Coronary artery (tissue), 2 donors: Measurements from ENCODE around the gene KDM6A.
"Not testable (repeated sequence)": the region's sequence is repeated elsewhere in the genome, so short reads cannot be mapped to it uniquely, and the experiment has no call there.

Experiments
- DNase-seq: peaks from one replicate; pipeline ENCODE4 v3.0.0-alpha.2; 2017; ENCODE audit warnings: low spot score
- H3K27ac ChIP-seq, 2 donors: fragments of 200-600 bp; sonication (generic); one replicate each; pipeline ENCODE4 v1.5.1; 2016 to 2019
- H3K4me3 ChIP-seq: fragments of 200-600 bp; sonication (generic); 2 replicates; pipeline ENCODE4 v1.5.1; 2016; ENCODE audit warnings: mild to moderate bottlenecking, moderate library complexity
- TF ChIP-seq, protein P1 (sequence below): fragments of 200-600 bp; sonication (generic); IDR thresholded peaks from one replicate; pipeline ENCODE4 v1.5.1; 2019; ENCODE audit warnings: antibody characterized with exemption

KDM6A gene

DNA sequence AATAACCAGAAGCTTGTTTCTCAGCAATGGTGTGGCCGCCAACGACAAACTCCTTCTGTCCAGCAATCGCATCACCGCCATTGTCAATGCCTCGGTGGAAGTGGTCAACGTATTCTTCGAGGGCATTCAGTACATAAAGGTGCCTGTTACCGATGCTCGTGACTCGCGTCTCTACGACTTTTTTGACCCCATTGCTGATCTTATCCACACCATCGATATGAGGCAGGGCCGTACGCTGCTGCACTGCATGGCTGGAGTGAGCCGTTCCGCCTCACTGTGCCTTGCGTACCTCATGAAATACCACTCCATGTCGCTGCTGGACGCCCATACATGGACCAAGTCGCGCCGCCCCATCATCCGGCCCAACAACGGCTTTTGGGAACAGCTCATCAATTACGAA lies 28.8 kb upstream of the KDM6A start:
- TF ChIP-seq, protein P1, sequence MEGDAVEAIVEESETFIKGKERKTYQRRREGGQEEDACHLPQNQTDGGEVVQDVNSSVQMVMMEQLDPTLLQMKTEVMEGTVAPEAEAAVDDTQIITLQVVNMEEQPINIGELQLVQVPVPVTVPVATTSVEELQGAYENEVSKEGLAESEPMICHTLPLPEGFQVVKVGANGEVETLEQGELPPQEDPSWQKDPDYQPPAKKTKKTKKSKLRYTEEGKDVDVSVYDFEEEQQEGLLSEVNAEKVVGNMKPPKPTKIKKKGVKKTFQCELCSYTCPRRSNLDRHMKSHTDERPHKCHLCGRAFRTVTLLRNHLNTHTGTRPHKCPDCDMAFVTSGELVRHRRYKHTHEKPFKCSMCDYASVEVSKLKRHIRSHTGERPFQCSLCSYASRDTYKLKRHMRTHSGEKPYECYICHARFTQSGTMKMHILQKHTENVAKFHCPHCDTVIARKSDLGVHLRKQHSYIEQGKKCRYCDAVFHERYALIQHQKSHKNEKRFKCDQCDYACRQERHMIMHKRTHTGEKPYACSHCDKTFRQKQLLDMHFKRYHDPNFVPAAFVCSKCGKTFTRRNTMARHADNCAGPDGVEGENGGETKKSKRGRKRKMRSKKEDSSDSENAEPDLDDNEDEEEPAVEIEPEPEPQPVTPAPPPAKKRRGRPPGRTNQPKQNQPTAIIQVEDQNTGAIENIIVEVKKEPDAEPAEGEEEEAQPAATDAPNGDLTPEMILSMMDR, result no peak
- Histone ChIP-seq H3K27ac (no peak overlapping the region), H3K4me3 (no peak overlapping the region)
- DNase-seq, result no peak

DNA sequence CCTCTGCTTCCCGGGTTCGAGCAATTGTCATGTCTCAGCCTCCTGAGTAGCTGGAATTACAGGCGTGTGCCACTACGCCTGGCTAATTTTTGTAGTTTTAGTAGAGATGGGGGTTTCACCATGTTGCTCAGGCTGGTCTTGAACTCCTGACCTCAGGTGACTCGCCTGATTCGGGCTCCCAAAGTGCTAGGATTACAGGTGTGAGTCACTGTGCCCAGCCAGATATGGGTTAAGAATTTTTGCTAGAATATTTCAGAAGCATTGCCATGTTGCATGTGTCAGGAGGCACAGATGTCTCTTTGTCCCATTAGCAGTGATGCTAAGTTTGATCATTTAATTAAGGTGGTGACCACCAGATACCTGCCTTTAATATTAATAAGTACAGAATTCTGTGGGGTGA lies 22.1 kb upstream of the KDM6A start:
- not testable (repeated sequence) for H3K4me3 ChIP-seq, H3K27ac ChIP-seq, DNase-seq

DNA sequence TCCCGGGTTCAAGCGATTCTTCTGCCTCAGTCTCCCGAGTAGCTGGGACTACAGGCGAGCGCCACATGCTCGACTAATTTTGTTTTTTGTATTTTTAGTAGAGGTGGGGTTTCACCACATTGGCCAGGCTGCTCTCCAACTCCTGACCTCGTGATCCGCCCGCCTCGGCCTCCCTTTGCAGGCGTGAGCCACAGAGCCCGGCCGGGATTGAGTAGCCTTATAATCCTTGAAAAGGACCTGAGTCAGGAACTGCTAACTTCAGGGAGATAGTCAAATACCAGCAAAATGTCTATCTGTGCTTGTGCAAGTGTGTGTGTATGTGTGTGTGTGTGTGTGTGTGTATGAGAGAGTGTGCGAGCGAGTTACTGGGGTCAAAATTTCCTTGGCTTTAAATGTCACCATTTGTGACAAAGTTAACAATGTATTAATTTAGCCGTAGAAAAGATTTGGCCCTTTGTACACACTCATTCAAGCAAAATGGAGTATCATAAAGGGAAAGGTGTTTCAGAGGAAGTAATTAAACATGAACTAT lies 1.8 kb upstream of the KDM6A start:
- TF ChIP-seq, protein P1, result no peak
- Histone ChIP-seq H3K4me3 (peak overlapping the region; percentile 91), H3K27ac (no peak overlapping the region)
- no peak for DNase-seq

DNA sequence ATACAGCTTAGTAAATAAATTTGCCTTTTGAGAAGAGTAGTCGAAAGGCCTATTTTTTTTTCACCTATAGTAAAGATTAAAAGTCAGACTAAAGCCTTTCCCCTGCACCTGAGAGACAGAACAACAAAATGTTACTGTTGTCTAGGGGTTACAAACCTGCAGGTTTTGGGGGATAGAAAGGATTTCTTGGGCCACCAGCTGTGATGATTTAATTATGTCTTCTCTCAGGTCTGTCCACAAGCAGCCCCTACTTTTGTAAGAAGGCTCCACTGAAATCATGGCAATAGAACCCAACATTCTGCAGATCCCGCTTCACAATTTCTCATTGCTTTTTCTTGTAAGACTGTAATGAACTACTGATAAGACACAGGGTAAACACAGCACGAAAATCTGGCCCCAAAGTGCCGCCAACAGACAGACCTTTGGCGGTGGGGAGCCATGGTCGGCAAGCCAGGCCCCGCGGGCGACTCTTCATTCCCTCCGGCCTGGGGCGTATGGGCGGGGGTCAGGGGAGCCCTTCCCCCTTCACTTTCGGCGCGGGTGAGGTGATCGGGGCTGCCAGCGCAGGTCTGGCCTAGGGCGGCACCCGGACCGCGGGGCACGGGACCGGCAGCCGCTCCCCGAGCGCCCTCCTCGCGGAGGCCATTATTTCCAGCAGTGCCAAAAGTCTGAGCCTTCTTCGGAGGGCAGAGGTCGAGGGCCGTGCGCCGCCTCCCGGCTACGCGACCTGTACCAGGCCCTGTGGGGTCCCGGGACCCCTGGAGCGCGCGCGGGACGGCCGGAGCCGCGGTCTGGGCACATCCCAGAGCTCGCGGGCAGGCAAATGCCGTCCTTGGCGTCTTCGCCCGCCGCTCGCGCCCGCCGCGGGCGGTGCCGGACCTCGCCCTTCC lies 812 bp upstream of the KDM6A start:
- TF ChIP-seq, protein P1, result no peak
- peak; percentile 83 for DNase-seq

DNA sequence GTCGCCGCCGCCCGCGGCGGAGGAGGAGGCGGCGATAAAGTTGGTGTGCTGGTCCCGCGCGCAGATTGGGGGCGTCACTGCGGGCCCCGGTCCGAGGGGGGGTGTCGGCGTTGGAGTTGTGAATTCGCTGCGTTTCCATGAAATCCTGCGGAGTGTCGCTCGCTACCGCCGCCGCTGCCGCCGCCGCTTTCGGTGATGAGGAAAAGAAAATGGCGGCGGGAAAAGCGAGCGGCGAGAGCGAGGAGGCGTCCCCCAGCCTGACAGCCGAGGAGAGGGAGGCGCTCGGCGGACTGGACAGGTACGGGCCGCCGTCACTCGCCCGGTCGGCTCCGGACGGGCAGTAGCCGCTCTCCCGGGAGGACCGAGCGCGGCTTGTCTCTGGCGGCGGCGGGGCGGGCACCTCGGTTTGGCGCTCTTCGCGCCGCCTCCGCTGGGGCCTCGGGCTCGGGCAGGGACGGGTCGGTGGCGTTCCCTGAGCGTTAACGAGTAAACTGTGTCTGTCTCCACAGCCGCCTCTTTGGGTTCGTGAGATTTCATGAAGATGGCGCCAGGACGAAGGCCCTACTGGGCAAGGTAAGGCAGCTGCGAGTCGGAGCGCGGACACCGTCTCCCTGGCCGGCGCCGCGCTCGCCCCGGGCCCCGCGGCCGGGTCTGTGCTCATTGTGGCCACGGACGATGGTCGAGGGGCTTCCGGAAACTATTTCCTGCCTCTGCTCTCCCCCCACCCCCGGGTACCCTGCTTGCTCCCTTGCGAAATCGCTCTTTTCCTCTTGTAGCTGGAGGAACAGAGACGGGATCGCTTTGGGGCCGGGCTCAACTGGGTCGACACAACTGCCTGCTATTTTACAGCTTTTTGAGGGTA lies 658 bp downstream of the KDM6A start:
- peak overlapping the region; percentile 91 for H3K4me3 ChIP-seq
- peak overlapping the region; percentile 98 to 100 for H3K27ac ChIP-seq
- DNase-seq, result peak; percentile 78
- TF ChIP-seq, protein P1, result no peak

More for the DNA sequence above, 812 bp upstream of the KDM6A start:
- Histone ChIP-seq H3K4me3 (peak overlapping the region; percentile 91), H3K27ac (peak overlapping the region; percentile 98 to 100)

DNA sequence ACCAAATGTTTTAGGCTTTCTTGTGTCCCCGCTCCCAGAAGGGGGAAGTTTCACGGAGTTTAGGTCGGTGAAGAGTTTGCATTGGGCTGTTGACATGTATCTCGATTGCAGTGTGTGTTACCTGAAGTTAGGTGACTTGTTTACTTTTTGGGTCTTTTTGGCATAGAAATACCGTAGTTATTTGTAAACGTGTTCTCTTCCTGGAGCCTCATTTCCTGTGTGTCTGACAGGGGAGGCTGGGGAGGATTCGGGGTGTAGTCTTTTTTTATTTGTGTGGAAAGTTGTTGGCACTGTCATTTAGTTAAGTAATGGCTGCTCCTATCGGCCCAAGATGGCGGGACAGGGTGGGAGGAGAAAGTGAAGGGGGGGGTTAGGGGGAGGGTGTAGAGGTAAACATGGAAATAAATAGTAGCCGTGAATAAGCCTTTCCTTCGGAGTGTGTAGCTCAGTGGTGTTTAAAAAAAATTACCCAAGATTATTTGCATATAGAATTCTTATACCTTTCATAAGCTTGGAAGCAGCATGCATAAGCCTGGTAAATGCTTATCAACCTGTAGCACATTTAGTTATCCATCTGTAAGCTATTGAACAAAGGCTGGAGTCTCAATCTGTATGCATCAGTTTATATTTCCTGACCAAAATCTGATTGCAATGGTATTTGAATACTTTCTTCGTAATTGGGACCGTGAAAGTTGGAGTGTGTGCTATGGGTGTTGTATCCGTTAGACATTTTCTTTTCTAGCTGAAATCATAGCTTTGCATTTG lies 1.6 kb downstream of the KDM6A start:
- DNase-seq, result no peak
- peak overlapping the region; percentile 98 to 100 for H3K27ac ChIP-seq
- TF ChIP-seq, protein P1, result no peak
- H3K4me3 ChIP-seq, result peak overlapping the region; percentile 91

DNA sequence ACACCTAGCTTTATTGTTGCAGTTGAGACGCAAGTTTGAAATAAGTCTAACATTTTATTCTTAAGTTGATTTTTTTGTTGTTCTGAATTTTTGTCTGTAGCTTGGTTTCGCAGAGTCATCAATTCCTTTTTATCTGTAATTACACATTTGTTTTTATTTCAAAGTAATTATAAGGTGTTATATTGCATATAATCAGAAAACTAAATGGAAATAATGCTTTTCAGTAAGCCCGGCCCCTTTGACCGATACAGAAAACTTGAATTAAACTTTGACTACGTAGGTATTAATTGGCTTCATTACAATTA lies 2.1 kb downstream of the KDM6A start:
- H3K4me3 ChIP-seq, result peak overlapping the region; percentile 91
- peak overlapping the region; percentile 98 to 100 for H3K27ac ChIP-seq
- no peak for DNase-seq
- TF ChIP-seq, protein P1, result no peak
